Ishikawa (cell line): ENCODE measurements around the gene PAK2.

Experiments
- CREB1 ChIP-seq: IDR thresholded peaks from 2 replicates; pipeline ENCODE4 v1.6.1; 2012; ENCODE audit warnings: low read depth
- EGR1 ChIP-seq: IDR thresholded peaks from 2 replicates; pipeline ENCODE4 v1.6.1; 2012
- EP300 ChIP-seq: IDR thresholded peaks from 2 replicates; pipeline ENCODE4 v1.6.1; 2012; ENCODE audit warnings: borderline replicate concordance
- FOXM1 ChIP-seq: IDR thresholded peaks from 2 replicates; pipeline ENCODE4 v1.6.1; 2012; ENCODE audit warnings: low read depth, borderline replicate concordance
- MAX ChIP-seq: IDR thresholded peaks from 2 replicates; pipeline ENCODE4 v1.6.1; 2012
- RAD21 ChIP-seq: IDR thresholded peaks from 2 replicates; pipeline ENCODE4 v1.6.1; 2012; ENCODE audit warnings: low read depth
- REST ChIP-seq: IDR thresholded peaks from 2 replicates; pipeline ENCODE4 v1.6.1; 2012; ENCODE audit warnings: low read depth, mild to moderate bottlenecking
- TAF1 ChIP-seq: IDR thresholded peaks from 2 replicates; pipeline ENCODE4 v1.6.1; 2012; ENCODE audit warnings: low read depth, mild to moderate bottlenecking
- TCF12 ChIP-seq: IDR thresholded peaks from 2 replicates; pipeline ENCODE4 v1.6.1; 2012; ENCODE audit warnings: low read depth
- TEAD4 ChIP-seq: IDR thresholded peaks from 2 replicates; pipeline ENCODE4 v1.6.1; 2012
- YY1 ChIP-seq: IDR thresholded peaks from 2 replicates; pipeline ENCODE4 v1.6.1; 2012; ENCODE audit warnings: low read depth

- TF ChIP-seq TAF1 (no peak), YY1 (no peak), EP300 (no peak), REST (no peak), MAX (no peak), RAD21 (no peak), CREB1 (no peak), FOXM1 (no peak), TEAD4 (no peak), EGR1 (no peak), TCF12 (no peak)
These were observed 53.1 kb downstream of the PAK2 start for GRCh38 chr3:196792771-196793170.
